GM21717 (cell line): Measurements from ENCODE around the gene TRIM62.

Source experiments
- ATAC-seq: cut with Tn5 transposase; IDR thresholded peaks from one replicate; pipeline ENCODE4 v1.9.1; 2021; ENCODE audit warnings: mild to moderate bottlenecking, moderate library complexity; ENCODE audit not compliant: unreplicated experiment

TRIM62 gene

GRCh38 chr1:33180911-33181890 lies 642 bp downstream of the TRIM62 start:
- ATAC-seq, result peak; percentile 32

- peak; percentile 69 for ATAC-seq
These were observed 1.5 kb downstream of the TRIM62 start for GRCh38 chr1:33180226-33180910.

- ATAC-seq, result no peak
These were observed 2.9 kb downstream of the TRIM62 start for GRCh38 chr1:33178836-33179439.

- no peak for ATAC-seq
These were observed 3.8 kb downstream of the TRIM62 start for GRCh38 chr1:33177996-33178540.

- ATAC-seq, result no peak
These were observed 5.0 kb downstream of the TRIM62 start for GRCh38 chr1:33176887-33177286.

GRCh38 chr1:33176362-33176850 lies 5.4 kb downstream of the TRIM62 start:
- ATAC-seq, result no peak

- ATAC-seq, result no peak
These were observed 6.0 kb downstream of the TRIM62 start for GRCh38 chr1:33175865-33176264.

GRCh38 chr1:33173091-33173490 lies 8.8 kb downstream of the TRIM62 start:
- ATAC-seq, result no peak

GRCh38 chr1:33171977-33172813 lies 9.6 kb downstream of the TRIM62 start:
- ATAC-seq, result no peak

- no peak for ATAC-seq
These were observed 11.2 kb downstream of the TRIM62 start for GRCh38 chr1:33170351-33171274.

GRCh38 chr1:33169290-33170055 lies 12.4 kb downstream of the TRIM62 start:
- ATAC-seq, result no peak

- ATAC-seq, result no peak
These were observed 13.1 kb downstream of the TRIM62 start for GRCh38 chr1:33168556-33169289.

GRCh38 chr1:33167650-33168447 lies 14.0 kb downstream of the TRIM62 start:
- no peak for ATAC-seq

GRCh38 chr1:33165809-33166208 lies 16.0 kb downstream of the TRIM62 start:
- ATAC-seq, result no peak

- ATAC-seq, result no peak
These were observed 16.6 kb downstream of the TRIM62 start for GRCh38 chr1:33165209-33165608.

GRCh38 chr1:33163621-33164519 lies 18.0 kb downstream of the TRIM62 start:
- no peak for ATAC-seq
